HepG2 (cell line): ENCODE results near the gene TFB1M. TPM values are rescaled to one million over a fixed set of nuclear protein-coding genes. Genes with fewer than 3 reads are reported as not detected.
A peak's percentile ranks its signal among the peaks of the same experiment; 100 is the strongest.

ENCODE experiments used
- CEBPG ChIP-seq: IDR thresholded peaks from 2 replicates; pipeline ENCODE4 v1.6.1; 2016
- KAT7 ChIP-seq: IDR thresholded peaks from 2 replicates; pipeline ENCODE4 v1.6.1; 2018; ENCODE audit warnings: borderline replicate concordance, missing compliant biosample characterization
- MIER3 ChIP-seq: IDR thresholded peaks from 2 replicates; pipeline ENCODE4 v1.6.1; 2016; ENCODE audit warnings: missing compliant biosample characterization, borderline replicate concordance
- MZF1 ChIP-seq: sonication (generic); formaldehyde crosslinking; IDR thresholded peaks from 2 replicates; pipeline ENCODE4 v1.8.1; 2023; ENCODE audit warnings: mild to moderate bottlenecking, missing genetic modification reagents, borderline replicate concordance
- PHF20 ChIP-seq: sonication (generic); formaldehyde crosslinking; IDR thresholded peaks from 2 replicates; pipeline ENCODE4 v1.5.0; 2020; ENCODE audit warnings: mild to moderate bottlenecking, missing genetic modification reagents
- RFX1 ChIP-seq: fragments of 450-650 bp; IDR thresholded peaks from 2 replicates; pipeline ENCODE4 v1.6.1; 2017
- THAP7 ChIP-seq: sonication (generic); formaldehyde crosslinking; IDR thresholded peaks from 2 replicates; pipeline ENCODE4 v1.8.1; 2023; ENCODE audit warnings: mild to moderate bottlenecking, missing genetic modification reagents
- YY1 ChIP-seq: IDR thresholded peaks from 2 replicates; pipeline ENCODE4 v1.6.1; 2011; ENCODE audit warnings: low read length, low read depth, moderate library complexity, mild to moderate bottlenecking; ENCODE audit not compliant: insufficient read depth, insufficient replicate concordance
- ZNF607 ChIP-seq: sonication (generic); formaldehyde crosslinking; IDR thresholded peaks from 2 replicates; pipeline ENCODE4 v1.5.1; 2020; ENCODE audit warnings: missing genetic modification reagents, mild to moderate bottlenecking, borderline replicate concordance
- ZNF761 ChIP-seq: sonication (generic); formaldehyde crosslinking; conservative IDR thresholded peaks from 2 replicates; pipeline ENCODE4 v1.4.0; 2020; ENCODE audit warnings: mild to moderate bottlenecking, missing genetic modification reagents
- polyA plus RNA-seq, 8 experiments: library from polyadenylated mRNA; depleted of rRNA in 3 of 8; stranded (reverse) in 7 of 8; unstranded in 1 of 8; fragments of >200 nt; fragmentation: Illumina TruSeq in 4 of 8; extraction: Trizol in 4 of 8; gene quantifications; 2 replicates each; pipeline versions ENCODE4 v1.2.1 to v1.2.3, GENCODE V29; 2011 to 2016; ENCODE audit warnings: low read depth in 4 of 8, missing spikeins in 1 of 8, mixed read lengths in 1 of 8; ENCODE audit not compliant: insufficient read depth in 1 of 8
- total RNA-seq, 5 experiments: library from RNA; depleted of rRNA; stranded (reverse); fragments of >200 nt; fragmentation: Illumina TruSeq; extraction: Trizol; gene quantifications; 2 replicates each; pipeline ENCODE4 v1.2.3, GENCODE V29; 2016; ENCODE audit warnings: low read depth in 1 of 5
- TF ChIP-seq, protein P1 (sequence below), 2 experiments: fragments of 450-650 bp in 1 of 2; sonication (generic) in 1 of 2; formaldehyde crosslinking in 1 of 2; IDR thresholded peaks; 2 replicates each; pipeline versions ENCODE4 v1.6.1 to v1.8.0; 2016 to 2022; ENCODE audit warnings: antibody characterized with exemption in 1 of 2, mild to moderate bottlenecking in 1 of 2, missing genetic modification reagents in 1 of 2

Gene TFB1M
- total and polyA plus RNA-seq, 2 of the 13 experiments (the other 11 are each of a cell fraction or from before 2014, with no cell fraction given) = 91.4 to 122 TPM

GRCh38 chr6:155325700-155326516, 11.6 kb upstream of the TFB1M start (continued):
- TF ChIP-seq YY1 = peak; percentile 38
- no peak for TF ChIP-seq RFX1
- TF ChIP-seq KAT7 (CRISPR knock-in tag) = peak; percentile 25; the same call in 1 of the 2 replicates
- TF ChIP-seq ZNF607 (CRISPR knock-in tag) = no peak
- TF ChIP-seq ZNF761 (CRISPR knock-in tag) = 0 out of 2 replicates have a peak, but pooled peaks have one; percentile 22
- TF ChIP-seq MIER3 (CRISPR knock-in tag) = no peak
- TF ChIP-seq CEBPG = peak; percentile 43; the same call in 1 of the 2 replicates
- TF ChIP-seq MZF1 = no peak
- no peak for TF ChIP-seq PHF20 (CRISPR knock-in tag)
- TF ChIP-seq, protein P1, sequence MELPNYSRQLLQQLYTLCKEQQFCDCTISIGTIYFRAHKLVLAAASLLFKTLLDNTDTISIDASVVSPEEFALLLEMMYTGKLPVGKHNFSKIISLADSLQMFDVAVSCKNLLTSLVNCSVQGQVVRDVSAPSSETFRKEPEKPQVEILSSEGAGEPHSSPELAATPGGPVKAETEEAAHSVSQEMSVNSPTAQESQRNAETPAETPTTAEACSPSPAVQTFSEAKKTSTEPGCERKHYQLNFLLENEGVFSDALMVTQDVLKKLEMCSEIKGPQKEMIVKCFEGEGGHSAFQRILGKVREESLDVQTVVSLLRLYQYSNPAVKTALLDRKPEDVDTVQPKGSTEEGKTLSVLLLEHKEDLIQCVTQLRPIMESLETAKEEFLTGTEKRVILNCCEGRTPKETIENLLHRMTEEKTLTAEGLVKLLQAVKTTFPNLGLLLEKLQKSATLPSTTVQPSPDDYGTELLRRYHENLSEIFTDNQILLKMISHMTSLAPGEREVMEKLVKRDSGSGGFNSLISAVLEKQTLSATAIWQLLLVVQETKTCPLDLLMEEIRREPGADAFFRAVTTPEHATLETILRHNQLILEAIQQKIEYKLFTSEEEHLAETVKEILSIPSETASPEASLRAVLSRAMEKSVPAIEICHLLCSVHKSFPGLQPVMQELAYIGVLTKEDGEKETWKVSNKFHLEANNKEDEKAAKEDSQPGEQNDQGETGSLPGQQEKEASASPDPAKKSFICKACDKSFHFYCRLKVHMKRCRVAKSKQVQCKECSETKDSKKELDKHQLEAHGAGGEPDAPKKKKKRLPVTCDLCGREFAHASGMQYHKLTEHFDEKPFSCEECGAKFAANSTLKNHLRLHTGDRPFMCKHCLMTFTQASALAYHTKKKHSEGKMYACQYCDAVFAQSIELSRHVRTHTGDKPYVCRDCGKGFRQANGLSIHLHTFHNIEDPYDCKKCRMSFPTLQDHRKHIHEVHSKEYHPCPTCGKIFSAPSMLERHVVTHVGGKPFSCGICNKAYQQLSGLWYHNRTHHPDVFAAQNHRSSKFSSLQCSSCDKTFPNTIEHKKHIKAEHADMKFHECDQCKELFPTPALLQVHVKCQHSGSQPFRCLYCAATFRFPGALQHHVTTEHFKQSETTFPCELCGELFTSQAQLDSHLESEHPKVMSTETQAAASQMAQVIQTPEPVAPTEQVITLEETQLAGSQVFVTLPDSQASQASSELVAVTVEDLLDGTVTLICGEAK (IDR thresholded peaks at IDR 0.05) = no peak
- TF ChIP-seq, protein P1 (CRISPR knock-in tag; IDR thresholded peaks at IDR 0.05) = no peak
- 0 out of 2 replicates have a peak, but pooled peaks have one; percentile 16 for TF ChIP-seq THAP7 (CRISPR knock-in tag)
